Glutamatergic neuron (in vitro differentiated cells): ENCODE measurements around the gene RRBP1. TPM values are rescaled to one million over a fixed set of nuclear protein-coding genes. Genes with fewer than 3 reads are reported as not detected.

Experiments
- DNase-seq: peaks from one replicate; pipeline ENCODE4 v3.0.0; 2022
- H3K27ac Mint-ChIP-seq: one replicate; pipeline ENCODE4 v1.8.0; 2020; ENCODE audit warnings: mild to moderate bottlenecking, mixed read lengths, inconsistent platforms; ENCODE audit not compliant: unreplicated experiment
- H3K27me3 Mint-ChIP-seq: one replicate; pipeline ENCODE4 v1.8.0; 2020; ENCODE audit warnings: mild to moderate bottlenecking, moderate library complexity, mixed read lengths, inconsistent platforms; ENCODE audit not compliant: unreplicated experiment
- H3K36me3 Mint-ChIP-seq: one replicate; pipeline ENCODE4 v1.8.0; 2020; ENCODE audit warnings: mild to moderate bottlenecking, mixed read lengths, inconsistent platforms; ENCODE audit not compliant: unreplicated experiment
- H3K4me1 Mint-ChIP-seq: one replicate; pipeline ENCODE4 v1.8.0; 2020; ENCODE audit warnings: mild to moderate bottlenecking, low read depth, mixed read lengths, inconsistent platforms; ENCODE audit not compliant: unreplicated experiment
- H3K4me3 Mint-ChIP-seq: one replicate; pipeline ENCODE4 v1.8.0; 2020; ENCODE audit warnings: mild to moderate bottlenecking, mixed read lengths, inconsistent platforms; ENCODE audit not compliant: unreplicated experiment
- H3K9me3 Mint-ChIP-seq: one replicate; pipeline ENCODE4 v1.8.0; 2020; ENCODE audit warnings: mild to moderate bottlenecking, moderate library complexity, mixed read lengths, inconsistent platforms; ENCODE audit not compliant: unreplicated experiment
- total RNA-seq: library from RNA; stranded (reverse); fragmentation: NEBNext Ultra II Directional; extraction: Animal tissue kit (Norgen Biotek cat#: 25700); gene quantifications from one replicate; pipeline ENCODE4 v1.2.1, GENCODE V29; 2021; ENCODE audit not compliant: unreplicated experiment
- TF ChIP-seq, protein P1 (sequence below): fragments of 200-600 bp; sonication (generic); IDR thresholded peaks from one replicate; pipeline ENCODE4 v1.5.0; 2021; ENCODE audit not compliant: partially characterized antibody, unreplicated experiment

RRBP1 gene
- total RNA-seq, 1 donor from 2014 or later: 63.3 TPM

DNA sequence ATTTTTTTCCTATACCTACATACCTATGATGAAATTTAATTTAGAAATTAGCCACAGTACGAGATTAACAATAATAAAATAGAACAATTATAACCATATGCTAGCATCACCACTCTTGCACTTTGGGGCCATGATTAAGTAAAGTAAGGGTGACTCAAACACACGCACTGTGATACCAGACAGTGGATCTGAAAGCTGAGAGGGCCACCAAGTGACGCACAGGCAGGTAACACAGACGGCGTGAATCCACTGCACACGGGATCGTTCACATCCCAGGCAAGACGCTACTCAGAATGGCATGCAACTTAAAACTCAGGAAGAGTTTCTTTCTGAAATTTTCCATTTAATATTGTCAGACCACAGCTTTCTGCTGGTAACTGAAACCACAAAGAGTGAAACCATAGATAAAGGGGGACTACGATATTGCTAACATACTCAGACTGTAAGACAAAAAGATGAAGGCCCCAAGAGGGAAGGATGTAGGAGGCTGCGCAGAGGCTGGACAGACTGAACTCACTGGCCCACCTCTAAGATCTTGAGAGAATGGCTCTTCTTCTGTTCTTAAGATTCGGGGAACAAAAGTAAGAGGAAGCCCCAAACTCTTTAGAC lies 17.9 kb downstream of the RRBP1 start:
- Mint-ChIP-seq H3K27ac (no peak overlapping the region), H3K36me3 (no peaks in the 10 kb centered on the region), H3K27me3 (peaks cover 2% of the 10 kb centered on the region), H3K4me1 (peaks cover 28% of the 10 kb centered on the region), H3K4me3 (no peak overlapping the region), H3K9me3 (peaks cover 3% of the 10 kb centered on the region)
- TF ChIP-seq, protein P1, sequence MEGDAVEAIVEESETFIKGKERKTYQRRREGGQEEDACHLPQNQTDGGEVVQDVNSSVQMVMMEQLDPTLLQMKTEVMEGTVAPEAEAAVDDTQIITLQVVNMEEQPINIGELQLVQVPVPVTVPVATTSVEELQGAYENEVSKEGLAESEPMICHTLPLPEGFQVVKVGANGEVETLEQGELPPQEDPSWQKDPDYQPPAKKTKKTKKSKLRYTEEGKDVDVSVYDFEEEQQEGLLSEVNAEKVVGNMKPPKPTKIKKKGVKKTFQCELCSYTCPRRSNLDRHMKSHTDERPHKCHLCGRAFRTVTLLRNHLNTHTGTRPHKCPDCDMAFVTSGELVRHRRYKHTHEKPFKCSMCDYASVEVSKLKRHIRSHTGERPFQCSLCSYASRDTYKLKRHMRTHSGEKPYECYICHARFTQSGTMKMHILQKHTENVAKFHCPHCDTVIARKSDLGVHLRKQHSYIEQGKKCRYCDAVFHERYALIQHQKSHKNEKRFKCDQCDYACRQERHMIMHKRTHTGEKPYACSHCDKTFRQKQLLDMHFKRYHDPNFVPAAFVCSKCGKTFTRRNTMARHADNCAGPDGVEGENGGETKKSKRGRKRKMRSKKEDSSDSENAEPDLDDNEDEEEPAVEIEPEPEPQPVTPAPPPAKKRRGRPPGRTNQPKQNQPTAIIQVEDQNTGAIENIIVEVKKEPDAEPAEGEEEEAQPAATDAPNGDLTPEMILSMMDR: no peak
- no peak for DNase-seq

- TF ChIP-seq, protein P1: no peak
Measured at GRCh38 chr20:17663486-17663885, 18.6 kb downstream of the RRBP1 start.

GRCh38 chr20:17663040-17663399 lies 19.0 kb downstream of the RRBP1 start:
- Mint-ChIP-seq H3K4me3 (no peak overlapping the region), H3K4me1 (peaks cover 26% of the 10 kb centered on the region), H3K9me3 (peaks cover 5% of the 10 kb centered on the region), H3K27me3 (peaks cover 2% of the 10 kb centered on the region), H3K36me3 (peaks cover 9% of the 10 kb centered on the region), H3K27ac (no peak overlapping the region)
- TF ChIP-seq, protein P1: no peak
- DNase-seq: no peak

More at GRCh38 chr20:17663486-17663885, 18.6 kb downstream of the RRBP1 start:
- peaks cover 5% of the 10 kb centered on the region for H3K9me3 Mint-ChIP-seq
- H3K36me3 Mint-ChIP-seq: peaks cover 4% of the 10 kb centered on the region
- no peak for DNase-seq
- H3K4me3 Mint-ChIP-seq: no peak overlapping the region
- peaks cover 26% of the 10 kb centered on the region for H3K4me1 Mint-ChIP-seq
- no peak overlapping the region for H3K27ac Mint-ChIP-seq
- peaks cover 2% of the 10 kb centered on the region for H3K27me3 Mint-ChIP-seq

DNA sequence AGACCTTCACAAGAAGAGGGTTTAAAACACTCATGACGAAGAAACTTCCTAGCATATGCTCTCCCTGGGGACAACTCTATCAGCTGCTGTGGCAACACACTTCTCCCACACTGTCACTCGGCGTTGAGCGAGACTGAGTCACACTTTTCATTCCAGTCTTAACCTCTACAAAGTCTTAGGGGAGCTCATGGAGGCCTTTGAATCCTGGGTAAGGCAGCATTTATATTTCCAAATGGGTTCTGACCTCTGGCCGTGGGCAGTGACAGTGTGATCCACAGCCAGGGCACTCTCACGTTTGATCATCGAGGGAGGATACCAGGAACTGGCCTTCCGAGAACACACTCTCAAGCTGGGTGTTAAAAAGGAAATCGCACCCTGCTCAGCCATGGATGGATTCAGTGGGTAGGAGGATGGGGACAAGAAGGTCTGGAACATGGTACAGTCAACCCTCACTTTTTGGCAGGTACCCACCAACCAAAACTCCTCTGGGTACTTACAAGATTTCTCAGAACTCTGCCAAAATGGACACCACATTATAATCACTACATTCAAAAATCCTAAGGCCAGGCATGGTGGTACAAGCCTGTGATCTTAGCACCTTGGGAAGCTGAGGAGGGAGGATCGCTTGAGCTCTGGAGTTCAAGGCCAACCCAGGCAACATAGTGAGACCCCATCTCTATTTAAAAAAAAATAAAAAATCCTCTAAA lies 19.6 kb downstream of the RRBP1 start:
- DNase-seq: no peak
- H3K4me1 Mint-ChIP-seq: peaks cover 26% of the 10 kb centered on the region
- no peak overlapping the region for H3K27ac Mint-ChIP-seq
- H3K4me3 Mint-ChIP-seq: no peak overlapping the region
- TF ChIP-seq, protein P1: no peak
- H3K9me3 Mint-ChIP-seq: peaks cover 7% of the 10 kb centered on the region
- peaks cover 2% of the 10 kb centered on the region for H3K27me3 Mint-ChIP-seq
- peaks cover 11% of the 10 kb centered on the region for H3K36me3 Mint-ChIP-seq

- H3K27ac Mint-ChIP-seq: no peak overlapping the region
- H3K36me3 Mint-ChIP-seq: peaks cover 11% of the 10 kb centered on the region
- DNase-seq: no peak
- peaks cover 2% of the 10 kb centered on the region for H3K27me3 Mint-ChIP-seq
- no peak overlapping the region for H3K4me3 Mint-ChIP-seq
- TF ChIP-seq, protein P1: no peak
- peaks cover 35% of the 10 kb centered on the region for H3K4me1 Mint-ChIP-seq
- H3K9me3 Mint-ChIP-seq: peaks cover 7% of the 10 kb centered on the region
Measured at GRCh38 chr20:17661121-17661744, 20.8 kb downstream of the RRBP1 start.
